ENCODE results near the gene STX4. TPM values are rescaled to one million over a fixed set of nuclear protein-coding genes. Genes with fewer than 3 reads are reported as not detected.

The STX4 gene
- total and polyA plus RNA-seq, 12 donors = 31.8 to 89.2 (median 40.7) TPM

- Histone ChIP-seq H3K36me3 (peaks cover 0 to 100% (median 19%) of the 10 kb centered on the region in 9 donors), H3K4me3 (no peak overlapping the region), H3K27ac (no peak overlapping the region), H3K4me1 (peaks cover 0 to 16% (median 6%) of the 10 kb centered on the region in 9 donors), H3K27me3 (no peaks in the 10 kb centered on the region), H3K9me3 (no peaks in the 10 kb centered on the region)
- no peak for ATAC-seq
- 84 to 87% methylated on average over 6 of the region's 6 CpGs for WGBS, 2 donors
- intact Hi-C loops (cut with DNase I) = loop anchor here in 2 of 10 donors (5.0 to 10.0 kb wide), 2 partner anchors 39 to 102 kb away; partner anchors contain the start of gene HSD3B7 (in 1 of the 2)
- DNase-seq = no peak
- TF ChIP-seq CTCF (IDR thresholded peaks at IDR 0.05) = no peak
Observed at GRCh38 chr16:31086629-31086906, 53.2 kb downstream of the STX4 start.

- Histone ChIP-seq H3K27me3 (no peaks in the 10 kb centered on the region), H3K36me3 (peaks cover 0 to 97% (median 19%) of the 10 kb centered on the region in 9 donors), H3K4me1 (peaks cover 0 to 7% (median under 1%) of the 10 kb centered on the region in 9 donors), H3K27ac (no peak overlapping the region), H3K4me3 (no peak overlapping the region), H3K9me3 (no peaks in the 10 kb centered on the region)
- 92 to 95% methylated on average over 8 of the region's 8 CpGs for WGBS, 2 donors
- DNase-seq (no peak), ATAC-seq (no peak)
- no peak for TF ChIP-seq CTCF (IDR thresholded peaks at IDR 0.05)
- intact Hi-C loops (cut with DNase I) = loop anchor here in 2 of 10 donors (5.0 to 10.0 kb wide), 2 partner anchors 40 to 103 kb away; partner anchors contain the start of gene HSD3B7 (in 1 of the 2)
Observed at GRCh38 chr16:31087481-31087880, 54.1 kb downstream of the STX4 start.

- Histone ChIP-seq H3K4me3 (no peak overlapping the region), H3K4me1 (peaks cover 0 to 5% (median 0%) of the 10 kb centered on the region in 9 donors), H3K27me3 (no peaks in the 10 kb centered on the region), H3K27ac (no peak overlapping the region), H3K9me3 (no peaks in the 10 kb centered on the region), H3K36me3 (peaks cover 0 to 96% (median 16%) of the 10 kb centered on the region in 9 donors)
- ATAC-seq (no peak), DNase-seq (no peak)
- 87 to 88% methylated on average over 5 of the region's 5 CpGs for WGBS, 2 donors
- intact Hi-C loops (cut with DNase I) = loop anchor here in 2 of 10 donors (5.0 to 10.0 kb wide), 2 partner anchors 41 to 103 kb away; partner anchors contain the start of gene HSD3B7 (in 1 of the 2)
- no peak for TF ChIP-seq CTCF (IDR thresholded peaks at IDR 0.05)
Observed at GRCh38 chr16:31087971-31088370, 54.6 kb downstream of the STX4 start.

GRCh38 chr16:31088459-31089183, 55.3 kb downstream of the STX4 start, which contains the start of gene PRSS53:
TSS of gene PRSS53 (minus strand) at chr16:31088943. CDS start at chr16:31088809, 134 bp downstream.
- intact Hi-C loops (cut with DNase I) = loop anchor here in 2 of 10 donors (5.0 to 10.0 kb wide), 2 partner anchors 41 to 104 kb away; partner anchors contain the start of gene HSD3B7 (in 1 of the 2)
- Histone ChIP-seq H3K9me3 (no peaks in the 10 kb centered on the region), H3K27me3 (no peaks in the 10 kb centered on the region), H3K4me3 (no peak within 1 kb of the TSS), H3K27ac (no peak within 1 kb of the TSS), H3K4me1 (peaks cover 0 to 11% (median 6%) of the 10 kb centered on the region in 9 donors), H3K36me3 (peaks cover 0 to 90% (median 14%) of the 10 kb centered on the region in 9 donors)
- no peak for TF ChIP-seq CTCF (IDR thresholded peaks at IDR 0.05)
- DNase-seq = no peak
- no peak for ATAC-seq
- WGBS, 2 donors = 89 to 90% methylated on average over 15 of the region's 15 CpGs
